Measurements from ENCODE around the gene SORBS2.
"Not testable (repeated sequence)": the region's sequence is repeated elsewhere in the genome, so short reads cannot be mapped to it uniquely, and the experiment has no call there.

SORBS2 gene

GRCh38 chr4:185735866-185736400 lies 76.1 kb downstream of the SORBS2 start:
- DNase-seq: no peak

DNA sequence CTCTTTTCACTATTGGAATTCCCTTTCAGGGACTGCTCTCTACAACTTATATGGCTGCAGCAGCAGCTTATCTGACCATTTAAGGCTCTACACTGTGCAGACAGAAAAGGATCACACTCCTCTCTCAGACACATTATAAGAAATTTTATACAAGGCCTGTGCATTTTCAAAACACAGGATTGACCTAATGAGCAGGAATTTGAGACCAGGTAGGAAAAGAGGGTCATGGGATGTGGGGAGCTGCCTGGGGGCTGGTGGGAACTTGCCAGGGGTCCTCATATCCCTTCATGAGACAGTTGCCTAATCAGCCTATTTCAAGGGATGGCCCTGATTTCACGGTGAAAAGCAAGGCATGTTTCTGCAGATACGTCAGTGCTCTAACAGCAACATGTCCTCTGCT lies 77.1 kb downstream of the SORBS2 start:
- DNase-seq: no peak

- no peak for DNase-seq
Measured at GRCh38 chr4:185734214-185734613, 77.8 kb downstream of the SORBS2 start.

- no peak for DNase-seq
Measured at GRCh38 chr4:185730849-185731608, 81.0 kb downstream of the SORBS2 start.

GRCh38 chr4:185730387-185730786 lies 81.6 kb downstream of the SORBS2 start:
- DNase-seq: peak; percentile 49

- no peak for DNase-seq
Measured at GRCh38 chr4:185729391-185729804, 82.6 kb downstream of the SORBS2 start.

DNA sequence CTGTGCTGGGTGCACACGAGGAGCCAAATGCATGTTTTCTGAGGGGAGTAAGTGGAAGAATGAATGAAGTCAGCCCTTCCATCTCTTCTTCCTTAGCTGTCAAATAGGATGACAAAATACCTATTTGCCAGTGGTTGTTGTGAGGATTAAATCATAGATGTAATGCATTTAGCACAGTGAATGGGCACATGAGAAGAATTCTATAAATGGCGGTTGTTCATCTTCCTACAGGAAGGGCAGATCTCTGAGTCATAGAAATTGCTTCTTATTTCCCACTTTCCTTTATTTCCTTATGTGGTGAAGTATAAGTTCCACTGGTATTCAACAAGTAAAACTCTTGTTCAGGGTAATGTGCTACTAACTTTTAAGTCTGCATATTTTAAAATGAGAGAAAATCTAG lies 83.1 kb downstream of the SORBS2 start:
- no peak for DNase-seq

DNA sequence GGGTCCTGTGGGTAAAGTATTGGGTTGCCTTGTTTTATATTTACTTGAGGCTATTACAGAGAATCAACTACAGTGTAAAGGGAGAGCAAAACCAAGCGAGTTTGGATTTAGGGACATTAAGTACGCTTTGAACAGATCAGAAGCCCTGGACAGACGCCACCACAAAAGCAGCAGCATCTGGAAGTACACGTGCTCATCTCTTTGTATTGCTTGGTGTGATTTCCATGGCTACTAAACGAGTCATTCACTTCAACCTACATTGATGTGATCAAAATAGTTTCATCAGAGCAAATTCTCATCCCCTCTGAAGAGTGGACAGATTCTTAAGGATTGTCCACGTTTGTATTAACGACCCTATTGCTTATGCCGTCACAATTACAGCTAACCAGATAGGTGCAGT lies 85.1 kb downstream of the SORBS2 start:
- DNase-seq: no peak

DNA sequence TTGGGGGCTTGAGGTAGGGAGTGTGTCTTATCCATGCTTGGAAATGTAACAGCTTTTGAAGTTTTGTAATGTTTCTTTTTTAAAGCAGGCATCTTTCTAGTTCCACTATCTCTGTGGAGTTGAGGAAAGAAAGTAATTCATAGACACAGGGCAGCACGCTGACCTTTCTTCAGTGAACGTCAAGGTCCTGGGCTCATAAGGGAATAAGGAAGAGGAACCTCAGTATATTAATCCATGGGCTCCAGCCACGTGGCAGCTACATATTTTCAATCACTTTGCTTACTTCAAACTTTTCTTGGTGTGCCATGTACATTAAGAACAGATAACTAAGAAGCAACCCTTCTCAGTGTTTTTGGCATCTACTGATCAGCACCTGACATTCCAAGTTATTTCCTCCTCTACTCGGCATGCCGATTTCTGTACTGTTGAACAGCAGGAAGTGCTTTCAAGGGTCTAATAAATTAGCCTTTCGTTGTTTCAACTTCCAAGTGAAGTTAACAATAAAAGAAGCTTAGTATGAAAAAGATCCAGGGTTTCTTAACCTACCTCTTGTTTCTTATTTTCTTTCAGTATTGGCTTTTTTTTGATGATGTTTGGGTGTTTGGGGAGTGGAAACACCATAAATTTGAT lies 88.2 kb downstream of the SORBS2 start:
- no peak for DNase-seq

DNA sequence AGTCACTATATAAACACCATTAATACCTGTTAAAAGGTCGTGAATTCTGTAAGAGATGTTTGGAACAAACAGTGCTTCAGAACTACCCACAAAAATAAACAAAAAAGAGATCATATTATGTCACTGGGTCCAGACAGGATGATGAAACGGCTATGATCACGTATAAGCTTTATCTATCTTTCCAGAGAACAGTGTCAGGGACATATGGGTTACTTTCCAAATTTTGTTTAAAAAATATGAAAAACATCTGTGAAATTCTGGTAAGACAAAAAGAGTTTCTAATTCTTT lies 90.0 kb downstream of the SORBS2 start:
- no peak for DNase-seq

GRCh38 chr4:185721190-185722028 lies 90.6 kb downstream of the SORBS2 start:
- no peak for DNase-seq

- DNase-seq: no peak
Measured at GRCh38 chr4:185719500-185719858, 92.5 kb downstream of the SORBS2 start.

DNA sequence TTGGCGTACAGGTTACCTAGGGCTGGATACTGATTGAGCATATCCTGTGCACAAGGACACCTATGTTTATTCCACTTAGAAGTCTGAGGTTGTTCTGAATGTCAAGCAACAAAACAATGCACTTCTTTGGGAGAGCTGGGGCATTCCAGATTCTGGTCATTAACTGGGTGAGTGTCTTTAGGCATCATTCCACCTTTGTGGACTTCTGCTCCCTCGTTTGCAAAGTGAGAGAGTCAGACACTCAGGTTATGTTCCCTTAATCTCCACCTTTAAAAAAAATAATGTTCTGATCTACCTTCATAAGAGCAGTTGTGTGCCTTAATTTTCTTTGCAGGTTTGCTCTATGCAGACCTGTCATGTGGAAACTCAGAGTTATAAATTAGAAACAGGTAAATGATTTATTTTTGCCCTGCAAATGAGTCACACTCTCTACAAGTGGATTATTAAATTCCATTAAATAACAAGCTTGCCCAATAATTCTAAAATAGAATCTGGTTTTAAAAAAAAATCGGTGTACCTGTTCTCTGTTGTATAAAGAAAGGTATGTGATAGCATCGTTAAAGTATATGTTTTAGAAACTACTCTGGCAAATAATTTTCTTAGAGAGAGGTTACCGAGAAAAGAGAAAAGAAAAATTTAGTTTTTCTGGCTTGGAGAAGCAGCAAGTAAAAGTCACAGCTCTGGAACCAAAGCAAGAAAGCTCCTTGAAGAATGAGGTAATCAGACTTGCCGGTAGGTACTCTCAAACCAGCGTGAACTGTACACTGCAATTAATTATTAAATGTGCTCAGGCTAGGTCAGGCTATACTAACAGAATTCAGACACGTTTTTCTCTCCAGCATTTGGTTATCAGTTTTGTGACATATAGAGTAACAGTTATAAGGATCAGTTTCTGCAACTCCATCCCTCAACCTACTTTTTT lies 93.2 kb downstream of the SORBS2 start:
- DNase-seq: no peak

DNA sequence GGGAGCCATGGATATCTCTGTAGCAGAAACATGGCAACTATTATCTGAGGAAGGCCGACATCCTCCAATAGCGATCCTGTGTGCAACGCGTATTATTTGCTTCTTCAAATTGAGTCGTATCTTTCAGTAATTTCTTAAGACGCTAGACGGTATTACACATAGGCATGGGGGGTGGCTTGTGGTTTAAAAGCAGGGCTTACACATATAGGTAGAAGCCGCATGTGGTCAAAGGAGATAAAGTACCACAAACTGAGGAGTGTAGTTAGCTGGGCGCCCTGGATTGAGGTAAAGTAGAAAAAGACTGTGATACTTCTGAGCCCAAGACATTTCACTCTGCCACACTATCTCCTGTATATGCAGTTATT lies 94.6 kb downstream of the SORBS2 start:
- no peak for DNase-seq

DNA sequence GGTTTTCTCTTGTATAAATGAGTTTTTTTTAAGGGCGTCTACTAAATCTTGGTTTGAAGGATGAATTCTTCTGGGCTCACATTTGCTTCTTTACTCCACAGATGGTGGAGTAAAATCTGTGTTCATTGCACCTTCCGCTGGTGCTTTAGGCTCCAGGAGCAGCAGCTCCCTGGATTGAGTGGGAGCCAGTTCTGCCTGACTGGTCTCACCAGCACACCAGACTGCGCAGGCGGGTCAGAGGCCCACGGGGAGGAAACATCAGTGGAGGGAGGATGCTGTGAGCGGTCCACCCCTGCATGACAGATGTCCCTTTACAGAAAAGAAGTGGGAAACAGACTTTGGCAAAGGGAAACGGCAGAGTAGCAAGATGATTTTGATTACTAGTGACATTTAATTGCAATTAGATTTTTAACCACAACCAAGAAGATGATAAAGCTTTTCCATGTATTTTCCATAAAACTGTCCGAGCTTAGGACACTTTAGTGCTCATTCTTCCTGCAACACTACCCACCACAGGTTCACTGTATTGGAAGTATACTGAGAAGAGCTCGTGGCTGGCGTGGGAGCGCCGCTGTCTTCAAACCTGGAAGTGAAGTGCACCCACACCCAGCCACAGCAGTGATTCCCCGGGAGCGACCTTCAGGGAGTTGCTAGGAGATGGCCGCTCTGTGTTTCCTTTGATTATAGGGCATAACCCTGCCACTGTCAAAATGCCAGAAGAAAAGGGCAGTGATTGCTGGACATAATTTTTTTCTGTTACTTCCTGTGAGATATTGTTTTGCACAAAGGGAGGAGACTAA lies 95.2 kb downstream of the SORBS2 start:
- no peak for DNase-seq

DNA sequence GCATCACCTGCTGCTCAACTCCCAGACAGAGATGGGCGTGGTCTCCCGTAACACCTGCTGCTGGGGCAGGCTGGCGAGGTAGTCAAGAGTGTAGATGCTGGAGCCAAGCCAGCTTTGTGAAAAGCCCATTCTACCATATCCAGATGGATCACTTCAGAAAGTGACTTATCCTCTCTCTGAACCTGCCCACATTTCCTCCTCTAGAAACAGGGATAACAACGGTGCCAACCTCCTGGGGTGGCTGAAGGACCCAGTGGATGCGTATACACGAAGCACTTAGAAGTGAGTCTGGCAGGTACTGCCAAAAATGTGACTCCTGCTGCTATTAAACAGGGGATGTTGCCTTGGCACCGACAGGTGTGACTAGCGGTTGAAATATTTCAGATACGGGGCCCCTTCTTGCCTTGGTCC lies 95.8 kb downstream of the SORBS2 start:
- peak; percentile 60 for DNase-seq

DNA sequence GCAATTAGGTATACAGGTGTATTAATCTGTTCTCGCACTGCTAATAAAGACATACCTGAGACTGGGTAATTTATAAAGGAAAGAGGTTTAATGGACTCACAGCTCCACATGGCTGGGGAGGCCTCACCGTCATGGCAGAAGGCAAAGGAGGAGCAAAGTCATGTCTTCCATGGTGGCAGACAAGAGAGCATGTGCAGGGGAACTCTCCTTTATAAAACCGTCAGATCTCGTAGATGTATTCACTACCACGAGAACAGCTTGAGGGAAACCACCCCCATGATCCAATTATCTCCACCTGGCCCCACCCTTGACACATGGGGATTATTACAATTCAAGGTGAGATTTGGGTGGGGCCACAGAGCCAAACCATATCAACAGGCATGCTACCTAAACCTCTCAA lies 97.5 kb downstream of the SORBS2 start:
- not testable (repeated sequence) for DNase-seq

- DNase-seq: no peak
Measured at GRCh38 chr4:185713731-185714130, 98.3 kb downstream of the SORBS2 start.

- no peak for DNase-seq
Measured at GRCh38 chr4:185713272-185713671, 98.7 kb downstream of the SORBS2 start.

DNA sequence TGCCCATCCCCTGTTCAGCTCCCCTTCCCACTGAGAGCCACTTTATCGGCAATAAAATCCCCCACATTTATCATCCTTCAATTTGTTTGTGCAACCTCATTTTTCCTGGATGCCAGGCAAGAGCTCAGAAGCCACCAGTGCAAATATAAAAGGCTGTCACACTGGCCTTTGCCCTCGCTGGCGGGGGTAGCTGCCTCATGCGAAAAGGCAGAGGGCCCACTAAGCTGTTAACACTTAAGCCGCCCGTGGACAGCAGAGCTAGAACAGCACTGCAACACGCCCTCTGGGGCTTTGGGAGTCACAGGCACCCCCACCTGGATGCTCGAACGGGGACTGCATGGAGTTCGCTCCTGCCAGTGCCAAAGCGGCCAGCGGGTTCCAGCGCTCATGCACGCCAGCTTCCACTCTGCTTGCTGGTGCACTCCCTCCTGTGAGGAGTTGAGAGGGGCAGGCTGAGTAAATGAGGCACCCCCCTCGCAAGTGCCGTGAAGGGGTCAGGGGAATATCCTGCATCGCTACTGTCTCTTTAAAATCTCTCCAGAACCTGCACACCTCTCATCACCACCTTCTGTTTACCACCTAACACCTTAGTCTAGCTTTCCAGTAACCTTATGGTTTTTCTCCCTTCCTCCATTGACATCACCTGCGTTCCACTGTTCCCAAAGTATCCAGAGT lies 99.5 kb downstream of the SORBS2 start:
- no peak for DNase-seq

- DNase-seq: no peak
Measured at GRCh38 chr4:185711726-185712125, 100.3 kb downstream of the SORBS2 start.

All from NCI-H510A treated with DMSO at 0.1 percent for 48 hours (cell line).